Measurements from ENCODE around the gene SEMA4D.

Gene SEMA4D

DNA sequence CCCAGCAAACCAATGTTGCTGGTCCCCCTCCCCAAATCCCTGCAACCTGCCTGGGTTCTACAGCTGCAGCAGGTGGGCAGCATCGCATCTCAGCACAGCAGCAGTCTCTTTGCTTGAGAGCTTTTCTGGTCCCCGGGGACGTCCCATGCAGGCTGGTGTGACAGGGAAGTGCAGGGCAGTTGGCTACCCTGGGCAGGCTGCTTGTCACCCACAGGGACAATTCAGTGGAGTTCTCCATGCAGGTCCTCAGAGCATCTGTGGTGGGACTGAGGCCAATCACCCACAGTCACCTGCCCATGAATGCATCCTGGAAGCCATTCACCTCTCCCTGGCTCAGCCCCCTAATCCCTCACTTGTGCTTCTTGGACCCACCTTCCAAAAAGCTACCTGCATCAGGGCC lies 43.9 kb upstream of the SEMA4D start:
- Histone ChIP-seq H3K27me3 (ENCODE audit: insufficient read depth, low read length, poor library complexity) (no peaks in the 10 kb centered on the region), H3K79me2 (ENCODE audit: insufficient read depth, low read length) (no peaks in the 10 kb centered on the region; the same call in 1 of the 2 replicates), H3K9ac (ENCODE audit: low read depth, low read length) (no peak overlapping the region), H3K4me1 (ENCODE audit: insufficient read depth, low read length) (peaks cover 29% of the 10 kb centered on the region), H4K20me1 (ENCODE audit: insufficient read depth, low read length) (no peaks in the 10 kb centered on the region), H3K4me3 (ENCODE audit: low read depth in 1 of 2, low read length in 2 of 2) (no peak overlapping the region), H3K36me3 (ENCODE audit: insufficient read depth, low read length) (no peaks in the 10 kb centered on the region), H3K9me3 (ENCODE audit: insufficient read depth, low read length, severe bottlenecking) (peaks cover 16% of the 10 kb centered on the region), H2AFZ (ENCODE audit: low read depth, low read length) (no peak overlapping the region), H3K4me2 (ENCODE audit: insufficient read depth, low read length) (no peak overlapping the region), H3K27ac (ENCODE audit: low read length) (no peak overlapping the region)
- ATAC-seq (ENCODE audit: insufficient read depth, low read depth) (no peak), DNase-seq (no peak)
- no peak for TF ChIP-seq EZH2 (IDR thresholded peaks at IDR 0.05; ENCODE audit: borderline replicate concordance, low read depth, low read length, severe bottlenecking)
- TF ChIP-seq, protein P1, sequence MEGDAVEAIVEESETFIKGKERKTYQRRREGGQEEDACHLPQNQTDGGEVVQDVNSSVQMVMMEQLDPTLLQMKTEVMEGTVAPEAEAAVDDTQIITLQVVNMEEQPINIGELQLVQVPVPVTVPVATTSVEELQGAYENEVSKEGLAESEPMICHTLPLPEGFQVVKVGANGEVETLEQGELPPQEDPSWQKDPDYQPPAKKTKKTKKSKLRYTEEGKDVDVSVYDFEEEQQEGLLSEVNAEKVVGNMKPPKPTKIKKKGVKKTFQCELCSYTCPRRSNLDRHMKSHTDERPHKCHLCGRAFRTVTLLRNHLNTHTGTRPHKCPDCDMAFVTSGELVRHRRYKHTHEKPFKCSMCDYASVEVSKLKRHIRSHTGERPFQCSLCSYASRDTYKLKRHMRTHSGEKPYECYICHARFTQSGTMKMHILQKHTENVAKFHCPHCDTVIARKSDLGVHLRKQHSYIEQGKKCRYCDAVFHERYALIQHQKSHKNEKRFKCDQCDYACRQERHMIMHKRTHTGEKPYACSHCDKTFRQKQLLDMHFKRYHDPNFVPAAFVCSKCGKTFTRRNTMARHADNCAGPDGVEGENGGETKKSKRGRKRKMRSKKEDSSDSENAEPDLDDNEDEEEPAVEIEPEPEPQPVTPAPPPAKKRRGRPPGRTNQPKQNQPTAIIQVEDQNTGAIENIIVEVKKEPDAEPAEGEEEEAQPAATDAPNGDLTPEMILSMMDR (IDR thresholded peaks at IDR 0.05; ENCODE audit: borderline replicate concordance, extremely low read depth, low read length, poor library complexity, severe bottlenecking), result no peak

- Histone ChIP-seq H3K27ac (ENCODE audit: low read length) (peak overlapping the region; percentile 66), H4K20me1 (ENCODE audit: insufficient read depth, low read length) (no peaks in the 10 kb centered on the region), H3K4me3 (ENCODE audit: low read depth in 1 of 2, low read length in 2 of 2) (no peak overlapping the region), H3K9me3 (ENCODE audit: insufficient read depth, low read length, severe bottlenecking) (no peaks in the 10 kb centered on the region), H3K9ac (ENCODE audit: low read depth, low read length) (no peak overlapping the region), H3K27me3 (ENCODE audit: insufficient read depth, low read length, poor library complexity) (no peaks in the 10 kb centered on the region), H3K36me3 (ENCODE audit: insufficient read depth, low read length) (no peaks in the 10 kb centered on the region), H3K79me2 (ENCODE audit: insufficient read depth, low read length) (peaks cover 5% of the 10 kb centered on the region; the same call in 1 of the 2 replicates), H3K4me1 (ENCODE audit: insufficient read depth, low read length) (peaks cover 50% of the 10 kb centered on the region), H2AFZ (ENCODE audit: low read depth, low read length) (no peak overlapping the region), H3K4me2 (ENCODE audit: insufficient read depth, low read length) (no peak overlapping the region)
- TF ChIP-seq, protein P1 (IDR thresholded peaks at IDR 0.05; ENCODE audit: borderline replicate concordance, extremely low read depth, low read length, poor library complexity, severe bottlenecking), result no peak
- no peak for TF ChIP-seq EZH2 (IDR thresholded peaks at IDR 0.05; ENCODE audit: borderline replicate concordance, low read depth, low read length, severe bottlenecking)
- ATAC-seq (ENCODE audit: insufficient read depth, low read depth) (no peak), DNase-seq (no peak)
These were observed 41.5 kb upstream of the SEMA4D start for GRCh38 chr9:89539374-89539773.

- H3K9ac ChIP-seq (ENCODE audit: low read depth, low read length), result no peak overlapping the region
- TF ChIP-seq EZH2 (IDR thresholded peaks at IDR 0.05; ENCODE audit: borderline replicate concordance, low read depth, low read length, severe bottlenecking), result no peak
- TF ChIP-seq, protein P1 (IDR thresholded peaks at IDR 0.05; ENCODE audit: borderline replicate concordance, extremely low read depth, low read length, poor library complexity, severe bottlenecking), result no peak
- H3K9me3 ChIP-seq (ENCODE audit: insufficient read depth, low read length, severe bottlenecking), result no peaks in the 10 kb centered on the region
- H3K4me3 ChIP-seq (ENCODE audit: low read depth in 1 of 2, low read length in 2 of 2), result no peak overlapping the region
- H3K27ac ChIP-seq (ENCODE audit: low read length), result peak overlapping the region; percentile 94
- H3K4me2 ChIP-seq (ENCODE audit: insufficient read depth, low read length), result no peak overlapping the region
- peaks cover 50% of the 10 kb centered on the region for H3K4me1 ChIP-seq (ENCODE audit: insufficient read depth, low read length)
- H3K36me3 ChIP-seq (ENCODE audit: insufficient read depth, low read length), result no peaks in the 10 kb centered on the region
- DNase-seq (no peak), ATAC-seq (ENCODE audit: insufficient read depth, low read depth) (no peak)
- no peaks in the 10 kb centered on the region for H4K20me1 ChIP-seq (ENCODE audit: insufficient read depth, low read length)
- no peaks in the 10 kb centered on the region for H3K27me3 ChIP-seq (ENCODE audit: insufficient read depth, low read length, poor library complexity)
- no peak overlapping the region for H2AFZ ChIP-seq (ENCODE audit: low read depth, low read length)
- peaks cover 5% of the 10 kb centered on the region; the same call in 1 of the 2 replicates for H3K79me2 ChIP-seq (ENCODE audit: insufficient read depth, low read length)
These were observed 41.0 kb upstream of the SEMA4D start for GRCh38 chr9:89538871-89539270.
